Mesodermal cell (in vitro differentiated cells): ENCODE data around the gene KCNQ1OT1.

Experiments
- H3K27ac ChIP-seq: 2 replicates; pipeline ENCODE4 v1.7.0; 2013; ENCODE audit warnings: mild to moderate bottlenecking, low read depth, low read length, moderate library complexity; ENCODE audit not compliant: severe bottlenecking
- H3K36me3 ChIP-seq: 2 replicates; pipeline ENCODE4 v1.7.1; 2013; ENCODE audit warnings: mild to moderate bottlenecking, low read length, moderate library complexity; ENCODE audit not compliant: control insufficient read depth, insufficient read depth
- H3K4me1 ChIP-seq: one replicate; pipeline ENCODE4 v1.7.1; 2013; ENCODE audit warnings: mild to moderate bottlenecking, low read length; ENCODE audit not compliant: insufficient read depth, control insufficient read depth, poor library complexity, severe bottlenecking
- H3K4me3 ChIP-seq: 2 replicates; pipeline ENCODE4 v1.7.0; 2013; ENCODE audit warnings: low read length, control low read depth, mild to moderate bottlenecking; ENCODE audit not compliant: insufficient read depth, poor library complexity, severe bottlenecking; ENCODE audit errors: extremely low read depth
- H3K9me3 ChIP-seq: 2 replicates; pipeline ENCODE4 v1.7.1; 2013; ENCODE audit warnings: mild to moderate bottlenecking, low read length, moderate library complexity; ENCODE audit not compliant: control insufficient read depth
- WGBS, 2 experiments: methylation state at CpG; one replicate each; pipeline ENCODE4 v1.1.5; 2013; ENCODE audit warnings: missing lambda C conversion rate in 2 of 2; ENCODE audit not compliant: insufficient coverage in 2 of 2; 5-methylcytosine and 5-hydroxymethylcytosine counted together

Gene KCNQ1OT1

DNA sequence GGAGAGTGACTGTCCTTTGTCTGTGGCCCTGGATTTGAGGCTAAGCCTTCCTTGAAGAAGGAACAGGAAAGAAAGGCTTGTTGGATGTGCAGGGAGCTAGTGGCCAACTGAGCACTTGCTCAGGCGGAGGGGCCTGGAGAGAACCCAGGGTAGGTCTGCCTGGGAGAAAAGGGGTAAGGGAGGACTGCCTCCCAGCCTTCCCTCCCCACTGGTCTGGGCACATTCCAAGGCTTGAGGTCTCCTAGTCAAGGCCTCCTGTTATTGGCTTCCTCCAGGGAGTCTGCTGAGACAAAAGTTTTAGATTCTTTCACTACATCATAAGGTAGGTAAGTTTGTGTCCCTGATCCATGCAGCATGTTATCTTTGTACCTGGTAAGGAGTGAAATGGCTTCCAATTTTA lies 15.2 kb downstream of the KCNQ1OT1 start:
- Histone ChIP-seq H3K4me1 (peaks cover 12% of the 10 kb centered on the region), H3K9me3 (no peaks in the 10 kb centered on the region), H3K4me3 (no peak overlapping the region), H3K36me3 (peaks cover 16% of the 10 kb centered on the region), H3K27ac (no peak overlapping the region)
- 100% methylated on average over 1 of the region's 1 CpG for WGBS, 2 experiments

DNA sequence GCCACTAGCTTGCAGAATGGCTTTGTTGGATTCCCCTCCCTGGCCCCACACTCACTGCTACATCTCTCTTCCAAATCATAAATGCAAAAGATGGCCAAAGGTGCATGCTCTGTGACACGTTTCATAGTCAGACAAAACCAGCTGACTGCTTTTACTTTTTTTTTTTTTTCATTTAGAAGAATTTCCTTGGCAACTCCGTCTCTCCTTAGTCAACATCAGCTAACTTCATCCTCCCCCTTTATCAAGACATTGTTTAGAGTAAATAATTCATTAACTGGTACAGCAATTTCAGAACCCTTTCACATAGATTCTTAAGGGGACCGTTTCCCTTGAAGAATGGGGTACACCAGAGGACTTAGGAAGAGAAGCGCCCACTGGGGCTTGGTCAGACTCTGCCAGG lies 16.0 kb downstream of the KCNQ1OT1 start:
- 95 to 100% methylated on average over 2 to 3 of the region's 4 CpGs for WGBS, 2 experiments
- peaks cover 12% of the 10 kb centered on the region for H3K4me1 ChIP-seq
- no peaks in the 10 kb centered on the region for H3K9me3 ChIP-seq
- H3K36me3 ChIP-seq = peaks cover 16% of the 10 kb centered on the region
- H3K4me3 ChIP-seq = no peak overlapping the region
- no peak overlapping the region for H3K27ac ChIP-seq

DNA sequence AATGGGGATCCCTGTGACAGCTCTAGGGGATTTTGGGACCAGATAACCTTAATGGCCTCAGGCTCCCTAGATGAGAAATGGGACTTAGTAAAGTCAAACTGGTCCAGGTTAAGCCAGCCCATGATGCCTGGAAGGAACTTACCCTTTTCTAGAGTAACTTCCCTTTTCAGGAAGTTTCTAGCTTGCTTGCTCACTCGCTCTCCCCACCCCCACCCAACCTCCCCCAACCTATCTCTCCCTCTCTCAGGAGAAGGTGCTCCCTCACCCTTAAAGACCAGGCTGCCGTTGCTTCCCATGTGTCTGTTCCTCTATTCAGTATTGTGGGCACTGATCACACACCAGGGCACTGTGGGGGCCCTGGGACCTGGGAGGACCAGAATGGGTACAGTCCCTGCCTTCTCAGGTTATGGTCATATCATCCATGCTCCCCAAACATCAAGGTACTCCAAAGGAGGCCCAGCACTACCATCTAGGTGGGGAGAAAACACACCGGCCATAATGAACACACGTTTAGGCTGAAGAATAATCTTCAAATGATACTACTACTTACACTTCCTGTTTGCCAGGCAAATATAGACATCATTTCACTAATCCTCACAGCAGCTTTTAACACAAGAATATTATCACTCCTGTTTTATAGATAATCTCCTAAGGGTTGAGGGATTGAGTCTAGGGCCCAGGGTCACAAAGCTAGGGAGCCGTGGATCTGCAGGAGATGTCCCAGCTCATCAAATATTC lies 18.2 kb downstream of the KCNQ1OT1 start:
- Histone ChIP-seq H3K36me3 (peaks cover 10% of the 10 kb centered on the region), H3K9me3 (no peaks in the 10 kb centered on the region), H3K4me1 (no peaks in the 10 kb centered on the region), H3K4me3 (no peak overlapping the region), H3K27ac (no peak overlapping the region)
- WGBS, 2 experiments = 76 to 95% methylated on average over 2 to 5 of the region's 5 CpGs

DNA sequence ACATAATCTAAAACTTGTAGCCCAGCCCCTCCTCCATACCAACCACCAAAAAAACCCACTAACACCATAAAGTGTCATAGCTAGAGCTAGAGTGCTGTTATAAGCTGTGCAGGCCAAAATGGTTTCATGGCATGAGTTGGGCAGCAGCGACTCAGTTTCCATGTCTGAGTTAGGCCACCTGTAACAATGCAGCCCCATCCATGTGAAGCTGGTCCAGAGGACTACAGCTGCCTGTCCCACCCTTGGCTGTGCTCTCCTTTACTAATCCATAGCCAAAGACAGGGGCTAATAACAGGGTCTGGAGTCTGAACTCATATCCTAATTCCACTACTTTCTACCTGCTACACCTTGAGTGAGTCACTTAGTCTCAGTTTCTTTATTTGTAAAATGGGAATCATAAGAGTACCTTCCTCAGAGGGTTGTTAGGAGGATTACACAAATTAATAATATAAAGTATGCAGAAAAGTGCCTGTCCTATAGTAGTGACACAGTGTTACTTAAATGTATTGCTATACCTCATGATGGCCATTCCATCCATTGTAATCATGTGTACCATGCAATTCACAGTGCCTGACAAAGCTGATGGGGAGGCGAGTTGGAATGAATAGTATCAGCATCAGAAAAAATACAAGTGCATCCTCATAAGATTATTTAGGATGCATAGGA lies 20.6 kb downstream of the KCNQ1OT1 start:
- WGBS, 2 experiments = 86 to 100% methylated on average over 1 of the region's 2 CpGs
- no peak overlapping the region for H3K4me3 ChIP-seq
- H3K27ac ChIP-seq = no peak overlapping the region
- H3K36me3 ChIP-seq = peaks cover 8% of the 10 kb centered on the region
- H3K9me3 ChIP-seq = no peaks in the 10 kb centered on the region
- H3K4me1 ChIP-seq = peaks cover 9% of the 10 kb centered on the region

DNA sequence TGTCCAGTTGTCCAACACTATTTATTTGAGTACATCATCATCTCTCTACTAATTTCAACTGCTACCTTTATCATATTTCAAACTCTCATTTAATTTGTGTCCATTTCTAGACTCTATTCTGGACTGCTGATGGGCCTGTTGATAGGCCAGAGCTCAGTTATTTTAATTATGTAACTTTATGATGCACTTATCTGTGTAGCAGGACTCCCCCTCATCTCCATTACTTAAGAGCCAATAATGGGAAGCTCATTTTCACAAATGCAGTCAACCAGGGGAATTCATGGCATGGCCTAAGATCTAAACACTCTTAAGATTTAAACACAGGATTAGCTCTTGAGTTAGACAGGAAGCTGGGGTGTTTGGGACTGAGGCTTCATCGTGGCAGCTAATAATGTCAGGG lies 21.4 kb downstream of the KCNQ1OT1 start:
- Histone ChIP-seq H3K36me3 (peaks cover 7% of the 10 kb centered on the region), H3K4me1 (peaks cover 13% of the 10 kb centered on the region), H3K27ac (no peak overlapping the region), H3K9me3 (no peaks in the 10 kb centered on the region), H3K4me3 (no peak overlapping the region)
- WGBS, 2 experiments = 79 to 100% methylated on average over 1 of the region's 1 CpG

DNA sequence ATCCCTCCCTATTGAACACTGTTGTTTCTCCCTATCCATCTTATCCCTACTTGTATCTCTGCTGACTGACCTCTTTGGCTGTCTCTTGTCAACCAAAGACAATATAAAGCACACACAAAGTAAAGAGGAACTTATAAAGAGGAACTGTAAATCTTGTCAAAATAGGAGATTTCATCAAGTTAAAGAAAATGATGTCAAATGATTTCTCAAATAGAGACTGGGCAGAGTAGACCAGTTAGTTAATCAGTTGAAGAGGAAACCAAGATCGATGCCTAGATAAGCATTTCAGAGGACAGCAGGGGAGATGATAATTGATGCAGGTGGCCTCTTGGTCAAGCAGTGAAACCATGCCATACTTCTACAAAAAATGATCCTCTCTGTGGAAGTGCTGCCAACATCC lies 22.7 kb downstream of the KCNQ1OT1 start:
- H3K4me3 ChIP-seq = no peak overlapping the region
- 86% methylated on average over 1 of the region's 1 CpG; no CpG with 5 or more reads in 1 of the 2 experiments for WGBS, 2 experiments
- H3K27ac ChIP-seq = no peak overlapping the region

DNA sequence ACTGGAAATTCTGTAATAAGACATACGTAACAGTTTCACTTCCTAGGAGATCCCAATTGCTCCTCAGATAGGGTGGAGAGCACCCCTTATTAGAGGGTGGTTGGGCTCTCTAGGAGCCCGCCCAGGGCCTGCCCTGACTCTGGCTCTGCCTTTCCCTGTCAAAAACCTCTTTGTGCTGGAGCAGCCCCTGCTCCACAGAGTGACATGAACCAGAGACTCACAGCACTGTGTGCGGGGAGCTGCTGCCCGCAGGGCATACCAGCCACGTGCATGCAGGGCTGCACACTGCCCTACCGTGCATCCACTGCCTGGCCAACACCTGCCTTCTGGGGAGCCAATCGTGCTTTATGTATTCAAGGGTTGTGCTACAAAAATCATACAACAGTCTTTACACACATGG lies 24.3 kb downstream of the KCNQ1OT1 start:
- H3K36me3 ChIP-seq = peaks cover 8% of the 10 kb centered on the region
- no peak overlapping the region for H3K27ac ChIP-seq
- no peaks in the 10 kb centered on the region for H3K9me3 ChIP-seq
- 84 to 95% methylated on average over 6 to 7 of the region's 7 CpGs for WGBS, 2 experiments
- H3K4me1 ChIP-seq = peaks cover 13% of the 10 kb centered on the region
- no peak overlapping the region for H3K4me3 ChIP-seq

More for the DNA sequence above, 22.7 kb downstream of the KCNQ1OT1 start:
- peaks cover 13% of the 10 kb centered on the region for H3K4me1 ChIP-seq
- peaks cover 8% of the 10 kb centered on the region for H3K36me3 ChIP-seq
- no peaks in the 10 kb centered on the region for H3K9me3 ChIP-seq

DNA sequence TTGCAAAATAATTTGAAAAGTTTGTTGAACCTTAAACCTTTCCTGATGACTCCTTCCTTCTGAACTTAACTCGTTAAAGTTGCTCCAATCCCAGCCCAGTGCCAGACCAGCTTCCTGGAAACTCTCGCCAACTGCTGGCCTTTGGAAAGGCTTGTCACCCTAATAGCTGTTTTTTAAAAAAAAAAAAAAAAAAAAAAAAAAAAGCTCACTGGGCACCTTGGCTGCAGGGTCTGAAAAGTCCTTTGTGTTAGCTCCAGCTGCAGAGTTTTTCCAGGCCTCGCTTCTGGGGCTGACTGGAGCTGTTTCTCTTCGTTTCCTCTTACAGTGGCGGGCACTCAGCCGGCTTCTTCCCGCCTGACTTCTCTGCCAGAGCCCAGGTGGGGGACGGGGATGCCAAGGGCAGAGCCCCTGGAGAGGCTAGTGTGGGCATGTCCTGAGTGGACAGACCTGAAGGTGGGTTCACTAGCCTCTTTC lies 25.1 kb downstream of the KCNQ1OT1 start:
- Histone ChIP-seq H3K4me3 (no peak overlapping the region), H3K27ac (peak overlapping the region; percentile 64), H3K9me3 (no peaks in the 10 kb centered on the region), H3K4me1 (peaks cover 13% of the 10 kb centered on the region), H3K36me3 (peaks cover 13% of the 10 kb centered on the region)
- WGBS, 2 experiments = 85 to 90% methylated on average over 2 to 3 of the region's 8 CpGs

DNA sequence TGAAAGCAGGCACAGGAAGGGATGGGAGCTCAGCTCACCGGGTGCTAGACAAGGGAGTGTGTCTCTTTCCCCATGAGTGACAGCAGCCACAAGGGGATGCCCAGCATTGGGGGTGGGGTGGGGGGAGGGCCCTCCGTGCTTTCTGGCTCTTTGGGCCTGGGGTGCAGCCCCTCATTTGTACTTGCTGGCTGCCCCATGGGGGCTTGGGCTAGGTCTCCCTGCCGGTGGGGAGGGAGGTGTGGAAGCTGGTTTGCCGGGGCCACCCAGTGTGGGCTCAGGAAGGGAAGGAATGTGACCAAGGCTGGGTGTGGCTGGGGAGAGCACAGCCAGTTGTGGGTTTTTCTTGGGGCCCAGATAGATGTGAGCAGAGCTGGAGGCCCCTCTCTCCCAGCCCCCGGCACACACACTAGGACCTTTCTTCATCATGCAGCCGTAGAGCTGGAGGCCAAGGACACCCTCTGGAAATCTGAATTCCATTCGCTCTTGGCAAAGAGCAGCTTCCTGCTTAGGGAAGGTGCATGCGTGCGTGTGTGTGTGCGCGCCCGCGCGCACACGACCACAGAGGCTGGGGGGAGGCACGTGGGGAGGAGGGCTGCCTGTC lies 25.8 kb downstream of the KCNQ1OT1 start:
- Histone ChIP-seq H3K4me1 (peaks cover 13% of the 10 kb centered on the region), H3K27ac (no peak overlapping the region), H3K4me3 (no peak overlapping the region), H3K36me3 (peaks cover 20% of the 10 kb centered on the region), H3K9me3 (no peaks in the 10 kb centered on the region)
- WGBS, 2 experiments = 92 to 94% methylated on average over 13 to 15 of the region's 16 CpGs

DNA sequence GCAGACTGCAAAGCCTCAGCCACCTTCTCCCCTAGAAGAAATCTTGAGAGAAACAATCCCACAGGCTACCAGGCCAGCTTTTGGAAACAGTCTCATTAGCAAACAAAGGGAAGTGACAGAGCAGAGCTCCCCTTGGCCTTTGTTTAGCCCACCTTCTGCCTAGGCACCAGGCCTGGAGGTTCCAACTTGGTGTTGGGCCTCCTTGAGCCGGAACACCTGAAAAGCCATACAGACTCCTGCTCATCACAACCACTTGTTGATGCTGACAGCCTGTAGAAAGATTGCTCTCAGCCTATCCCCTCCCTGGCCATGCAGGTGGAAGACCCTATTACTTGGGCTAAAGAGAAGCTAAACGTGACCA lies 26.6 kb downstream of the KCNQ1OT1 start:
- Histone ChIP-seq H3K27ac (no peak overlapping the region), H3K9me3 (no peaks in the 10 kb centered on the region), H3K4me1 (peaks cover 13% of the 10 kb centered on the region), H3K36me3 (peaks cover 22% of the 10 kb centered on the region), H3K4me3 (no peak overlapping the region)
- whole genome bisulfite sequencing, 2 experiments = 83 to 100% methylated on average over 1 of the region's 2 CpGs
